Osteocyte (in vitro differentiated cells): ENCODE data around the gene GLUD2. TPM values are rescaled to one million over a fixed set of nuclear protein-coding genes. Genes with fewer than 3 reads are reported as not detected.

Source experiments
- DNase-seq: peaks from one replicate; pipeline ENCODE4 v3.0.0; 2021; ENCODE audit warnings: mixed read lengths; ENCODE audit not compliant: unreplicated experiment; ENCODE audit errors: extremely low spot score
- H3K27ac Mint-ChIP-seq: one replicate; pipeline ENCODE4 v1.8.0; 2021; ENCODE audit warnings: mild to moderate bottlenecking, mixed read lengths; ENCODE audit not compliant: unreplicated experiment
- H3K27me3 Mint-ChIP-seq: one replicate; pipeline ENCODE4 v1.8.0; 2021; ENCODE audit warnings: mixed read lengths; ENCODE audit not compliant: unreplicated experiment
- H3K36me3 Mint-ChIP-seq: one replicate; pipeline ENCODE4 v1.8.0; 2021; ENCODE audit warnings: mixed read lengths; ENCODE audit not compliant: unreplicated experiment
- H3K4me1 Mint-ChIP-seq: one replicate; pipeline ENCODE4 v1.8.0; 2021; ENCODE audit warnings: mixed read lengths; ENCODE audit not compliant: unreplicated experiment
- H3K4me3 Mint-ChIP-seq: one replicate; pipeline ENCODE4 v1.8.0; 2021; ENCODE audit warnings: mild to moderate bottlenecking, moderate library complexity, mixed read lengths; ENCODE audit not compliant: unreplicated experiment
- H3K9me3 Mint-ChIP-seq: one replicate; pipeline ENCODE4 v1.8.0; 2021; ENCODE audit warnings: mixed read lengths; ENCODE audit not compliant: unreplicated experiment
- CTCF ChIP-seq: fragments of 200-600 bp; sonication (generic); IDR thresholded peaks from 2 replicates; pipeline ENCODE4 v1.5.0; 2021; ENCODE audit warnings: antibody characterized with exemption, mild to moderate bottlenecking, moderate library complexity
- total RNA-seq: library from RNA; stranded (reverse); gene quantifications from 2 replicates; pipeline ENCODE4 v1.2.1, GENCODE V29; 2021

Gene GLUD2
- total RNA-seq, 1 donor from 2014 or later = 0.40 TPM

GRCh38 chrX:121010218-121010617, 37.2 kb upstream of the GLUD2 start:
- no peak overlapping the region for H3K27ac Mint-ChIP-seq
- no peaks in the 10 kb centered on the region for H3K4me1 Mint-ChIP-seq
- no peak for DNase-seq
- peaks cover 5% of the 10 kb centered on the region for H3K27me3 Mint-ChIP-seq
- no peak for TF ChIP-seq CTCF
- H3K9me3 Mint-ChIP-seq = peaks cover 17% of the 10 kb centered on the region
- no peak overlapping the region for H3K4me3 Mint-ChIP-seq
- no peaks in the 10 kb centered on the region for H3K36me3 Mint-ChIP-seq

- no peak overlapping the region for H3K27ac Mint-ChIP-seq
- no peaks in the 10 kb centered on the region for H3K36me3 Mint-ChIP-seq
- peaks cover 5% of the 10 kb centered on the region for H3K27me3 Mint-ChIP-seq
- peaks cover 17% of the 10 kb centered on the region for H3K9me3 Mint-ChIP-seq
- H3K4me1 Mint-ChIP-seq = no peaks in the 10 kb centered on the region
- TF ChIP-seq CTCF = no peak
- no peak overlapping the region for H3K4me3 Mint-ChIP-seq
- no peak for DNase-seq
Observed at GRCh38 chrX:121011254-121011653, 36.2 kb upstream of the GLUD2 start.

DNA sequence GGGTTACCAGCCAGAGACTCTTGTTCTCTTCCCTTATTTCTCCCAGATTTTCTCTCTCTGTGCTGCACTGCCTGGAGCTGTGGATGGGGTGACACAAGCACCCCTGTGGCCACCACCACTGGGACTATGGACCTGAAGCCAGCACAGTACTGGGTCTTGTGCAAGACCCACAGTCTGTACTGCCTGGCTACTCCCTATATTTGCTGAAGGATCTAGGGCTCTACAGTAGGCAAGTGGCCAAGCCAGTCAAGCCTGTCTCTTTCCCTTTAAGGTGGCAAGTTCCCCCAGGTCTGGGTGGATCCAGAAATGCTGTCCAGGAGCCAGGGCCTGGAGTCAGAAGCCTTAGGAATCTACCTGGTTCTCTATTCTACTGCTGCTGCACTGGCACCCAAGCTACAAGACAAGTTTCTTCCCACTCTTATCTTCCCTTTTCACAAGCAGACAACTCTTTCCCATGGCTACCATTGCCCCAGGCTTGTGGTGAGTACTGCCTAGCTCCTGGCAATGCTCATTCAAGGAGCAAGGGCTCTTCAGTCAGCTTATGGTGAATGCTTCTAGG, 33.4 kb upstream of the GLUD2 start:
- H3K4me3 Mint-ChIP-seq = no peak overlapping the region
- H3K4me1 Mint-ChIP-seq = no peaks in the 10 kb centered on the region
- H3K36me3 Mint-ChIP-seq = no peaks in the 10 kb centered on the region
- H3K27me3 Mint-ChIP-seq = peaks cover 3% of the 10 kb centered on the region
- no peak overlapping the region for H3K27ac Mint-ChIP-seq
- no peak for DNase-seq
- TF ChIP-seq CTCF = no peak
- H3K9me3 Mint-ChIP-seq = peaks cover 17% of the 10 kb centered on the region

GRCh38 chrX:121014826-121015225, 32.6 kb upstream of the GLUD2 start:
- Mint-ChIP-seq H3K27me3 (peaks cover 3% of the 10 kb centered on the region), H3K9me3 (peaks cover 17% of the 10 kb centered on the region), H3K36me3 (no peaks in the 10 kb centered on the region), H3K4me1 (no peaks in the 10 kb centered on the region), H3K4me3 (no peak overlapping the region), H3K27ac (no peak overlapping the region)
- no peak for TF ChIP-seq CTCF
- DNase-seq = no peak

DNA sequence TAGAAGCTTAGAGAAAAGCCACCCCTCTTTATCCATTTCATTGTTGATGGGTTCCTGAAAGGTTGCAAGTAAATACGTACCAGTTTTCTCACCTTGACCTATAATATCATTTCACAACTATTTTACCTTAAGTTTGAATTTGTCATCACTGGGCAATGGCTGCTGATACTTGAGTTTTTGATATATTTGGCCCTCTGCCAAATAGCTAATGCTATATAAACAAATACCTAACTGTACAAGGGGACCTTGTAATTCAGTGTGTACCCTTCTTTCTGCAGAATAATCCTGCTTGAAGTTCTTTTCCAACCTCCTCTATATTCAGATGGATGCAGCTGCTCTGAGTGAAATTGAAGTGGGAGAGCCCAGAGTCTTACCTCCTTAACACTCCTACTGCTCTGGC, 19.0 kb upstream of the GLUD2 start:
- Mint-ChIP-seq H3K27ac (no peak overlapping the region), H3K36me3 (no peaks in the 10 kb centered on the region), H3K4me1 (no peaks in the 10 kb centered on the region), H3K27me3 (peaks cover 2% of the 10 kb centered on the region), H3K4me3 (no peak overlapping the region), H3K9me3 (peaks cover 6% of the 10 kb centered on the region)
- TF ChIP-seq CTCF = no peak
- no peak for DNase-seq
